ENCODE results near the gene PCED1B.

PCED1B gene

GRCh38 chr12:47122602-47123001, 43.2 kb downstream of the PCED1B start:
- DNase-seq (ENCODE audit: low read depth): no peak

GRCh38 chr12:47123730-47124129, 44.3 kb downstream of the PCED1B start:
- DNase-seq (ENCODE audit: low read depth): no peak

DNA sequence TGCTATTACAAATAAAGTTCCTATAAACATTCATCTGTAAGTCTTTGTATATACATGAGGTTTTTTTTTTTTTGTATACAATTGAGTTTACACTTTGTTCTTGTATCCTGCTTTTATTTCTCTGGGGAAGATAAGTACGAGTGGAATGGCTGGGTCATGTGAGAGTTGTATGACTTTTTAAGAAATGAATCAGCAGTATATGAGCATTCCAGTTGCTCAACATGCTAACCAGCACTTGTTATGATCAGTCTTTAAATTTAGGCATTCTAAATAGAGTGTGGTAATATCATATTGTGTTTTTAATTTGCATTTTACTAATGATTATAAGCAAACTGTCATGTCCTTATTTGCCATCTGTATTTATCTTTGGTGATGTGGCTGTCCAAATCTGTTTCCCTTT, 45.0 kb downstream of the PCED1B start:
- no peak for DNase-seq (ENCODE audit: low read depth)

DNA sequence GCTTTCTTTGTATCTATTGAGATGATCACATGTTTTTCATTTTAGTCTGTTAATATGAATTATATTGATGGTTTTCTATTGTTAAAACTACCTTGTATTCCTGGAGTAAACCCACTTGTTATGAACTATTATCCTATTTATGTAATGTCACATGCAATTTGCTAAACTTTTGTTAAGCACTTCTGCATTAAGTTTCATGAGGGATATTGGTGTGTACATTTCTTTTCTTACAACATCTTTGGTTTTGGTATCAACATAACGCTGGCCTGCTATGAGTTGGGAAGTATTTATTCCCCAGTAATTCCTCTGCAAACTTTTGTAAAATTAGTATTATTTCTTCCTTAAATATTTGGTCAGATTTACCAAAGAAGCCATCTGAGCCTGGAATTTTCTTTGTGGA, 46.8 kb downstream of the PCED1B start:
- no peak for DNase-seq (ENCODE audit: low read depth)

DNA sequence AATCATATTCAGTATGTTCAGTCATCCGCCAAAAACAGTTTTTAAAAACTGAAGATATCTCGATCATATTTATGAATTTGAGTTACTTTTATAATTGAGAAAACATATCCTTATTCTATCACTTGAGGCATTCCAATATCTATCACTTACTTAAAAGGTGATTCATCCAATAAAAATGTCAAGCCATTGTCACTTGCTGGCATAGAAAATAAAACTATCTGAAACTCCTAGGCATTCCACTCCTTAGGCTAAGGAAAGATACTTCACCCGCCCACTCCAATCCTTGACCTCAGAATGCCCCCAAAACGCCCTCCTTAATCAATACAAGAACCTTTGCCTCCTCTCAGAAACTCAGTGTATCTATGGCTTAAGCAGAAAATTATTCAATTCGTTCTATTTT, 51.6 kb downstream of the PCED1B start:
- no peak for DNase-seq (ENCODE audit: low read depth)

DNA sequence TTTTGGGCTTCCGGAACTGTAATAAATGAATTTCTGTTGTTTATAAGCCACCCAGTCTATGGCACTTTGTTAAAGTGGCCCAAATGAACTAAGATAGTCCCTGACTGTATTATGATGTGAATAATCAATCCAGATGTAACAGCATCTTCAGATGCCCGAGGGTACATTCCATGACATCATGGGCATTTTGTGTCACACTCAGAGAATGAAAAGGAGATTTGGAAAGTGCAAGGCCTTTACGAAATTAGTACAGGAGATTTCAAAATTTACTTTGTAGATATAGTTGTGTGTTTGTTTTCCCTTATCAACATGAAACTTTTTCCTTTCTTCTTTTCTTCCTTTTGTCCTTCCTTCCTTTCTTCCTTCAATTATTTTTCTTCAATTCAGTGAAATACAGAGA, 54.6 kb downstream of the PCED1B start:
- no peak for DNase-seq (ENCODE audit: low read depth)

GRCh38 chr12:47135578-47135977, 56.2 kb downstream of the PCED1B start:
- DNase-seq (ENCODE audit: low read depth): no peak

DNA sequence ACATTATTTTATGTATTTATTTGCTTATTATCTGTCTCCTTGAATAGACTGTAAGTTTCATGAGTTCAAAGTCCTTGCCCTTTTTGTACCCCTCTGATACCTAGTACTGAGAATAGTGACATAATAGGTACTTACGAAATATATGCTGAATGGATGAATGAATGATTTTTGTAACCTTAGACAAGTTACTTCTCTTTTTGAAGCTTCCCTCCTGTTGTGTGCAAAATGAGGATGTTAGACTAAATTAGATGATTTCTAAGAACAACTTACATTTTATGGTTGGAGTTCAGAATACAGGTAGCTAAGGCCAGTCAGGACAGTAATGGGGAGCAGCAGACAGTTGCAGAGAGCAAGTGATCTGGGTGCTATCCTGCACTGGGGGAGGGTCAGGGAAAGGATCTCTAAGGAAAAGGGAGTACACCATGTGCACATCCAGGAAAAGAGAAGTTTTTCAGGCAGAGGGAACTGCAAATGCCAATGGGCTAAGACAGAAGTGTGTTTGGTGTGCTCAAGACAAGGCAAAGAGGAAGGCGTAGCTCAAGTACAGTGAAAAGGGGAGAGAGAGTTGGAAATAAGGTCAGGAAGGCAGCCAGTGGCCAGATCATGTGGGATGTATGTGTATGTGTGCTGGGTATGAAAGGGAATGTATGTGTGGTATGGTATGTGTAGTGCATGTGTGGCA, 59.7 kb downstream of the PCED1B start:
- no peak for DNase-seq (ENCODE audit: low read depth)

DNA sequence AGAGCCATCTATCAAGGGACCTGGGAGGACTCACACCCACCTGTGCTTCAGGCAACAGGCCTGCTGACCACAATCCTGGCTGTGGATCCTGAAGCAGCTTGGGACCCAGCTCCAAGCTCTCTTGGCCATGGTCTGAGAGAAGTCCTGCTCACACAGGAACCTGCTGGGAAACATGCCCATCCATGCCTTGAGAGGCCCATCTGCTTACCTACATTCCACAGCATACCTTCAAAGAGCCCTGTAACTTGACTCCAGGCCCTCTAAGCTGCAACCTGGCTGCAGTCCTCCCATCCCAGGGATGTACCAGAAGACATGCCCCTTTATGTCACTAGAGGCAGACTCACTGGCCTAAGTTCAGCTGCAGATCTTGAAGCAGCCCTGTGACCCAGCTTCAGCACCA, 62.0 kb downstream of the PCED1B start:
- no peak for DNase-seq (ENCODE audit: low read depth)

GRCh38 chr12:47144769-47145168, 65.3 kb downstream of the PCED1B start:
- no peak for DNase-seq (ENCODE audit: low read depth)

- DNase-seq (ENCODE audit: low read depth): no peak
Measured at GRCh38 chr12:47145188-47145587, 65.8 kb downstream of the PCED1B start.

- no peak for DNase-seq (ENCODE audit: low read depth)
Measured at GRCh38 chr12:47147739-47148138, 68.3 kb downstream of the PCED1B start.

DNA sequence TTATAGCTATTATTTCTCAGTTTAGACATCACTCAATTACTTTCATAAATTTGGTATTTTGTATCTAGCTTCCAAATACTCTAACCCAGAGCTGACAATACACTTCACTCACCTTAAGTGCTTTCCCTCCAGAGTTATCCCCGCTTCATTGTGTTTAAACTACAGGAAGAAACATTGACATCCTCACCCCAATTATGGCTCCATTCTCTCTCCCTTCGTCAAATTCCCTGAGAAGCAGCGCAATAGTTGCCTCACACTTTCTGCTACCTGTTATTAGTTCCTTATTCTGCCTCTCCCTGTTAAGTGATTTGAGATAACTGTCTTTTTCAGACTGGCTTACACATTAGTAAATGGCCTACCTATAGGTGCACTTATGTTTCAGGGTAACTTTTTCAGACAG, 69.7 kb downstream of the PCED1B start:
- DNase-seq (ENCODE audit: low read depth): no peak

- no peak for DNase-seq (ENCODE audit: low read depth)
Measured at GRCh38 chr12:47152095-47152494, 72.7 kb downstream of the PCED1B start.

DNA sequence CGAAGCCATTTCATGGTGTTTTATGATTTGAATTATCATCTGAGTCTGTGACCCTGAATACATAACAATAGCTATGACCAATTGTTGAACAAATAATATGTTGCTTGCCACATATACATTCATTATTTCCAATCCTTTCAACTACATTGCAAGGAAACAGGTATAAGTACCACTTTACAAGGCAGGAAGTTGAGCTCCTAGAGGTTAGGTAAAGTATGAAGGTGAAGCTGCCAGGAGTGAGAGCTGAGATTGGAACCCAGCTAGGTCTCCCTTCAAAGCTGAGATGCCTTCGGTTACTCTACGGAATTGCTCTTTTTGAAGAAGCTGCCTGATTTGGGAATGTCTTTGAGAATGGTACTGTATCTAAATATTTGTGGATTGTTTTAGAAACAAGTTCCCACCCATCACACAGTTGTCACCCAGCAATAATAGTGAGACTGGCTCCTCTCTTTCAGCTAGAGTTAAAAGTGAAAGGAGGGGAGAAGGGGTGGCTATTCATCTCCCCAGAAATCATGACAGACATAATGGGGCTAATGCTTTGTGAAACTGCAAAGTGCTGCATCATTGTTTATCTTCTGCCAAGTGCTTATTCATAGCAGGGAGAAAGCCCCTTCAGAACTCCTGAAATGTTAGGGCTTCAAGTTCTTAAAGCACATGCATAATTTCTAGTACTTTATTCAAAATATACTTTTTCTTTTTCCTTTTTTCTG, 76.2 kb downstream of the PCED1B start:
- DNase-seq (ENCODE audit: low read depth): no peak

GRCh38 chr12:47156167-47156736, 76.8 kb downstream of the PCED1B start:
- no peak for DNase-seq (ENCODE audit: low read depth)

DNA sequence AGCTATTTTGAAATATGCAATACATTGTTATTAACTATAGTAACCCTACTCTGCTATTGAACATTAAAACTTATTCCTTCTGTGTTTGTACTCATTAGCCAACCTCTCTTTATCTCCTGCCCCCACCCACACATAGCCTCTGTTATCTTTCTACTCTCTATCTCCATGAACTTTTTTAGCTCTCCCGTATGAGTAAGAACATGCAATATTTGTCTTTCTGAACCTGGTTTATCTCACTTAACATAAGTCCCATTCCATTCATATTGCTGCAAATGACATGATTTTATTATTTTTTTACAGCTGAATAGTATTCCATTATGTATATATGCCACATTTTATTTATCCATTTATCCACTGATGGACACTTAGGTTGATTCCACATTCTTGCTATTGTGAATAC, 79.4 kb downstream of the PCED1B start:
- no peak for DNase-seq (ENCODE audit: low read depth)

DNA sequence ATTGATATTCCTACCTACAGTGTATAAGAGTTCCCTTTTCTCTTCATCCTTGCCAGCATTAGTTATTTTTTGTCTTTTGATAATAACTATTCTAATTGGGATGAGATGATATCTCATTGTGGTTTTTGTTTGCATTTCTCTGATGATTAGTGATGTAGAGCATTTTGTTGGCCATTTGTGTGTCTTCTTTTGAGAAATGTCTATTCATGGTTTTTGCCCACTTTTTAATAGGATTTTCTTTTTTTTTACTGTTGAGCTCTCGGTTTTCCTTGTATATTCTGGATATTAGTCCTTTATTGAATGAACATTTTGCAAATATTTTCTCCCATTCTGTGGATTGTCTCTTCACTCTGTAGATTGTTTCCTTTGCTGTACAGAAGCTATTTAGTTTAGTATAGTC, 79.9 kb downstream of the PCED1B start:
- no peak for DNase-seq (ENCODE audit: low read depth)

DNA sequence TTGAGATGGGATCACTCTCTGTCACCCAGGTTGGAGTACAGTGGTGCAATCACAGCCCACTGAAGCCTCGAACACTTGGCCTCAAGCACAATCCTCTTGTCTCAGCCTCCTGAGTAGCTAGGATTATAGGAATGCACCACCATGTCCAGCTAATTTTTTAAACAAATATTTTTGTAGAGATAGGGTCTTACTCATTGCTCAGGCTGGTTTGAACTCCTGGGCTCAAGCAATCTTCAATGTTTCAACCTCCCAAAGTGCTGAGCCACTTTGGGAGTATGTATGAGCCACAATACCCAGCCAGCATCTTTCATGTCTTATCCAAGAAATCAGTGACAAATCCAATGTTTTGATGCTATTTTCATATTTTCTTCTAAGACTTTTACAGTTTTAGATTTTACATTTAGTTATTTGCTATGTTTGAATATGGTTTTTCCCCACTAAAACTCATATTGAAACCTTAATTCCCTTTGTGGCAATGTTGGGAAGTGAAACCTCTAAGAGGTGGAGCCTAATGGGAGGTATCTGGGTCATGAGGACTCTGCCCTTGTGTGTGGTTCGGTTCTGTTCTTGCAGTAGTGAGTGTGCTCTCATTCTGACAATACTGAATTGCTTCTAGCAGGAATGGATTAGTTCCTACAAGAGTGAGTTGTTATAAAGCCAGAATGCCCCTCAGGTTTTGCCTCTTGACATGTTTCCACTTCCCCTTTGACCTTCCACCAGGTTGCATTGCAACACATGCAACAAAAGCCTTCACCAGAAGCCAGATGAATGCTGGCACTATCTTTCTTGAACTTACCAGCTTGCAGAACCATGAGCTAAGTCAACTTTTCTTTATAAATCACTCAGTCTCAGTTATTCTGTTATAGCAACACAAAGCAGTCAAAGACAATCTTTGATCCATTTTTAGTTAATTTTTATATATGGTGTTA, 81.2 kb downstream of the PCED1B start:
- DNase-seq (ENCODE audit: low read depth): no peak

- DNase-seq (ENCODE audit: low read depth): no peak
Measured at GRCh38 chr12:47164116-47164515, 84.7 kb downstream of the PCED1B start.

DNA sequence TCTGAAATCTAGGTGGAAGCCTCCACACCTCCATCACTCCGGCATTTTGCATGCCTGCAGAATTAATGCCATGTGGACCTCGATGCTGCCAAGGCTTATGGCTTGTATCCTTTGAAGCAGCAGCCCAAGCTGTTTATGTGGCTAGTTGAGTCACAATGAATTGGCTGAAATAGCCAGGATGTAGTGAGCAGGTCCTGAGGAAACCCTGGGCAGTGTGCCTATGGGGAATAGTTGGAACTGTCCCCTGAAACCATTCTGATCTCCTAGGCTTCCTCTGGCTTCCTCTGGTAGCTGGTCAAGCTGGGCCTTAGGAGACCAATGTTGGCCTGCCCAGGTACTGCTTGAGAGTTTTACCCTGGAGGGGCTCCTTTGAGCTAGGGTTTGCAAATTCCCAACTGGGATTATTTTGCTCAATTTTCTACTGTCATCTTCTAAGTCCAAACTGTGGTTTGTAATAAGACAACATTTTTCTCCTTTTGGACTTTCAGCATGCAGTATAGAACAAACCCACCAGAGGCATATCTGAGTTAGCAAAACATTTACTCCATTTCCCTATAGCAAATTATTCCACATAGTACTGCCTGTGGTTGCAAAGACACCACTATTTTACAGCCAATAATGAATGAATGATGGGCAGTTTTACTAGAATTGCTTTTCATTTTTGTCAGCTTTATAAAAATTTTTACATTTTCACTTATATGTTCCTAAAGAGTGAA, 85.5 kb downstream of the PCED1B start:
- no peak for DNase-seq (ENCODE audit: low read depth)

DNA sequence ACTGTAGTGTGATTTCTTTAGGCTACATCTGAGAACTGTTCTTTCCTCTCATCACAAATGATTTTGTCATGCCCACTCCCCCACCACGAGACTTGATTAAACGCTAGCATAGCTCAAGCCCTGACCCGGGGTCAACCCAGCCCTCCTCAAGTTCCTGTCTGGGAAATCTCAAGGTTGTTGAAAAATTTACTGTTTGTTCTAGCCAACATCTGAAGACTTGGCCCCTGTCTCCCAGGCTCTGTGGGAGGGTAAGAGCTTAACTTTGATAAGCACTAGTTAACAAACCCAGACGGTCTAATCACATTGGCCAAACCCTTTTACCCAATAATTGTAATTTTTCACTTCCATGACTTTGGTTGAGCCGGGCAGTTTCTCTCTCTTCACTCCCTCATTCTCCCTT, 86.5 kb downstream of the PCED1B start:
- DNase-seq (ENCODE audit: low read depth): no peak
